ENCODE data around the gene ENPEP.

Gene ENPEP

DNA sequence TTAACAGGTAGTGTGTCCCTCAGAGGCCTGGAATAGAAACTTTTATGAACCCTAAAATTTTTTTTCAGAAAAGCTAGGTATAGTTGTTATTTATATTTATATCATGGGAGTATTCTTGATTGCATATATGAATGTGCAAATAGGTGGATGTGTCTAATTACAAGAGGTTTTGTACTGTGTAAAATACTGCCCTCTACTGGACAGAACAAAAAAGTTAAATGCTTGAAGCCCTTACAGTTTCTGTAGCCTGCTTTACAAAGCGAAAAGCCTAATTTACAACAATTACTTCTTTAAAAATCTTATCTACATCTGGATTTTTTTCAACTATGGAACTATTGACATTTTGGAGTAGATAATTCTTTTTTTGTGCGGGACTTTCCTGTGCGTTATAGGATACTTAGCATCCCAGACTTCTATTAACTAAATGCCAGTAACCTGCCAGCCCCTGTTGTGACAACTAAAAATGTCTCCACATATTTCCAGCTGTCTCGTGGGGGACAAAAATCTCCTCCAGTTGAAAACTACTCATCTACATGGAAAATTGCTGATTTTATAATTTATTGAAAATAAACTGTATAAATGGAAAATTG lies 35.1 kb downstream of the ENPEP start:
- H3K14ac ChIP-seq (ENCODE audit: low read length in 2 of 2): no peak overlapping the region
- no peak overlapping the region for H3K18ac ChIP-seq (ENCODE audit: low read depth in 1 of 2, low read length in 2 of 2)
- no peak overlapping the region for H2BK12ac ChIP-seq (ENCODE audit: low read length in 2 of 2)
- H3K4me1 ChIP-seq (ENCODE audit: control insufficient read depth, insufficient read depth, low read depth, low read length): no peaks in the 10 kb centered on the region
- no peaks in the 10 kb centered on the region for H3K36me3 ChIP-seq (ENCODE audit: control insufficient read depth in 1 of 2, insufficient read depth in 2 of 2, low read depth in 1 of 2, low read length in 2 of 2)
- H3K9ac ChIP-seq (ENCODE audit: low read length): no peak overlapping the region
- H4K8ac ChIP-seq (ENCODE audit: low read length): no peak overlapping the region
- no peak overlapping the region for H2BK120ac ChIP-seq (ENCODE audit: low read depth, low read length)
- H4K91ac ChIP-seq (ENCODE audit: low read length): no peak overlapping the region
- H3K23ac ChIP-seq (ENCODE audit: low read length in 2 of 2): no peak overlapping the region
- peak; percentile 64 for DNase-seq
- no peaks in the 10 kb centered on the region for H3K79me1 ChIP-seq (replicated peaks; ENCODE audit: low read length, poor library complexity, severe bottlenecking)
- H3K4ac ChIP-seq (ENCODE audit: low read depth in 1 of 2, low read length in 2 of 2): no peak overlapping the region
- H2BK5ac ChIP-seq (ENCODE audit: low read depth, low read length, poor library complexity, severe bottlenecking): no peak overlapping the region
- H3K4me3 ChIP-seq (ENCODE audit: insufficient read depth in 1 of 2, low read depth in 1 of 2, low read length in 2 of 2): no peak overlapping the region
- no peak overlapping the region for H2AK5ac ChIP-seq (ENCODE audit: low read length, severe bottlenecking)
- no peak overlapping the region for H2BK15ac ChIP-seq (ENCODE audit: low read depth, poor library complexity, severe bottlenecking)
- H3K27ac ChIP-seq (ENCODE audit: low read length, poor library complexity, severe bottlenecking): no peak overlapping the region
- H3K9me3 ChIP-seq (ENCODE audit: control insufficient read depth, low read length): no peaks in the 10 kb centered on the region
- H3K4me2 ChIP-seq (ENCODE audit: low read length, poor library complexity, severe bottlenecking): no peak overlapping the region
- WGBS: no CpG with 5 or more reads among the region's 4 CpGs
- H2AFZ ChIP-seq (ENCODE audit: low read depth, low read length): no peak overlapping the region
- no peaks in the 10 kb centered on the region for H3K27me3 ChIP-seq (ENCODE audit: control insufficient read depth in 1 of 2, insufficient read depth in 1 of 2, low read length in 2 of 2)

DNA sequence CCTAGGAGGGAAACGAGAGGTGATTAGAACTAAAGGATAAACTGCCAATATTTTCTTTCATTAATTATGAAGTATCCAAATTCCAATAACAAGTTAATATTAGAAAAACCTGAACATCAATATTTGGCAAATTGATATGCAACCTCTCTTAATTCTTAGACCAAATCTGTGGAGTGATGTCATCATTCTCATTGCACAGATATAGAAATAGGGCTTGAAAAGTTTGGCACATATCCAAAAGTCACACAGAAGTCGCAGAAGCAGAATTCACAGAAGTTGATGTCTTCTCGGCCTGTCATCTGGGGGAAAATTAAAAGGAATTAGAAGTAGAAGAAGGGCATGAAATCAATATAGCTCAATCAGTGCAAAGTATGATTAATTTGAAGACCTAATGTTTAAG lies 36.9 kb downstream of the ENPEP start:
- H3K27me3 ChIP-seq (ENCODE audit: control insufficient read depth in 1 of 2, insufficient read depth in 1 of 2, low read length in 2 of 2): no peaks in the 10 kb centered on the region
- no peak overlapping the region for H3K4me3 ChIP-seq (ENCODE audit: insufficient read depth in 1 of 2, low read depth in 1 of 2, low read length in 2 of 2)
- no peaks in the 10 kb centered on the region for H3K4me1 ChIP-seq (ENCODE audit: control insufficient read depth, insufficient read depth, low read depth, low read length)
- no peak overlapping the region for H3K23ac ChIP-seq (ENCODE audit: low read length in 2 of 2)
- no peaks in the 10 kb centered on the region for H3K9me3 ChIP-seq (ENCODE audit: control insufficient read depth, low read length)
- no peak overlapping the region for H3K14ac ChIP-seq (ENCODE audit: low read length in 2 of 2)
- H3K36me3 ChIP-seq (ENCODE audit: control insufficient read depth in 1 of 2, insufficient read depth in 2 of 2, low read depth in 1 of 2, low read length in 2 of 2): no peaks in the 10 kb centered on the region
- H3K27ac ChIP-seq (ENCODE audit: low read length, poor library complexity, severe bottlenecking): no peak overlapping the region
- H3K4ac ChIP-seq (ENCODE audit: low read depth in 1 of 2, low read length in 2 of 2): no peak overlapping the region
- DNase-seq: no peak
- 94% methylated on average over 2 of the region's 3 CpGs for WGBS
- H3K79me1 ChIP-seq (replicated peaks; ENCODE audit: low read length, poor library complexity, severe bottlenecking): no peaks in the 10 kb centered on the region
- H3K4me2 ChIP-seq (ENCODE audit: low read length, poor library complexity, severe bottlenecking): no peak overlapping the region
- no peak overlapping the region for H2BK12ac ChIP-seq (ENCODE audit: low read length in 2 of 2)
- no peak overlapping the region for H2BK120ac ChIP-seq (ENCODE audit: low read depth, low read length)
- no peak overlapping the region for H4K91ac ChIP-seq (ENCODE audit: low read length)
- H4K8ac ChIP-seq (ENCODE audit: low read length): no peak overlapping the region
- H3K9ac ChIP-seq (ENCODE audit: low read length): no peak overlapping the region
- no peak overlapping the region for H2AFZ ChIP-seq (ENCODE audit: low read depth, low read length)
- H2AK5ac ChIP-seq (ENCODE audit: low read length, severe bottlenecking): no peak overlapping the region
- H3K18ac ChIP-seq (ENCODE audit: low read depth in 1 of 2, low read length in 2 of 2): no peak overlapping the region
- H2BK5ac ChIP-seq (ENCODE audit: low read depth, low read length, poor library complexity, severe bottlenecking): no peak overlapping the region
- no peak overlapping the region for H2BK15ac ChIP-seq (ENCODE audit: low read depth, poor library complexity, severe bottlenecking)

DNA sequence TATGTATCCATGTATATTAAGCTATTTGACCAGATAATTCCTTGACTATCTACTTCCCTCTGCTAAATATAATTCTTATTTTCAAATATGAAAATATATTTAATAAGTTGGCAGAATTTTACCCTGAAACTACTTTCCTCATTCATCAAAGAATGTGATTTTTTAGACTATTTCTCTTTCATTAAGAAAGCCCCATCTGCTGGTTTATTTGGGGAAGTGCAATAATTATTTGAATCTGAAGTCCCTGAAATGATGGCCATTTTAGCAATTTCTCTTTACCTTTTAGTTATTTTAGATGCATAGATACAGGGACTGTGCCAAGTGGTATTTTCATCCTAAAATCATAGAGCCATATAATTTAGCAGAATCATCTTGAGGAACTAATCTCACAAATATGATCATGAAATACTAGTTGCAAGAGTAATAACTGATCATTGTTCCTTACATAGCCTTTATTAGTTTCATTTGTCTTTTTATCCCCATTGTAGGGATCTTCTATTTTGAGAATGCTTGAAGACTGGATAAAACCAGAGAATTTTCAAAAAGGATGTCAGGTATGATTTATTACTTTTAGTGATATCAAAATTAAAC lies 39.0 kb downstream of the ENPEP start:
- no peaks in the 10 kb centered on the region for H3K4me1 ChIP-seq (ENCODE audit: control insufficient read depth, insufficient read depth, low read depth, low read length)
- no peaks in the 10 kb centered on the region for H3K9me3 ChIP-seq (ENCODE audit: control insufficient read depth, low read length)
- no peak overlapping the region for H3K4me2 ChIP-seq (ENCODE audit: low read length, poor library complexity, severe bottlenecking)
- no peak overlapping the region for H2BK12ac ChIP-seq (ENCODE audit: low read length in 2 of 2)
- no peak overlapping the region for H3K18ac ChIP-seq (ENCODE audit: low read depth in 1 of 2, low read length in 2 of 2)
- H4K91ac ChIP-seq (ENCODE audit: low read length): no peak overlapping the region
- H3K4ac ChIP-seq (ENCODE audit: low read depth in 1 of 2, low read length in 2 of 2): no peak overlapping the region
- no peak overlapping the region for H3K23ac ChIP-seq (ENCODE audit: low read length in 2 of 2)
- H3K4me3 ChIP-seq (ENCODE audit: insufficient read depth in 1 of 2, low read depth in 1 of 2, low read length in 2 of 2): no peak overlapping the region
- no peaks in the 10 kb centered on the region for H3K27me3 ChIP-seq (ENCODE audit: control insufficient read depth in 1 of 2, insufficient read depth in 1 of 2, low read length in 2 of 2)
- no peak overlapping the region for H2BK120ac ChIP-seq (ENCODE audit: low read depth, low read length)
- H2BK5ac ChIP-seq (ENCODE audit: low read depth, low read length, poor library complexity, severe bottlenecking): no peak overlapping the region
- H3K79me1 ChIP-seq (replicated peaks; ENCODE audit: low read length, poor library complexity, severe bottlenecking): no peaks in the 10 kb centered on the region
- no peak overlapping the region for H3K14ac ChIP-seq (ENCODE audit: low read length in 2 of 2)
- peak; percentile 59 for DNase-seq
- H3K9ac ChIP-seq (ENCODE audit: low read length): no peak overlapping the region
- no peak overlapping the region for H2AK5ac ChIP-seq (ENCODE audit: low read length, severe bottlenecking)
- H3K27ac ChIP-seq (ENCODE audit: low read length, poor library complexity, severe bottlenecking): no peak overlapping the region
- H2AFZ ChIP-seq (ENCODE audit: low read depth, low read length): no peak overlapping the region
- H3K36me3 ChIP-seq (ENCODE audit: control insufficient read depth in 1 of 2, insufficient read depth in 2 of 2, low read depth in 1 of 2, low read length in 2 of 2): no peaks in the 10 kb centered on the region
- no peak overlapping the region for H4K8ac ChIP-seq (ENCODE audit: low read length)
- no peak overlapping the region for H2BK15ac ChIP-seq (ENCODE audit: low read depth, poor library complexity, severe bottlenecking)

DNA sequence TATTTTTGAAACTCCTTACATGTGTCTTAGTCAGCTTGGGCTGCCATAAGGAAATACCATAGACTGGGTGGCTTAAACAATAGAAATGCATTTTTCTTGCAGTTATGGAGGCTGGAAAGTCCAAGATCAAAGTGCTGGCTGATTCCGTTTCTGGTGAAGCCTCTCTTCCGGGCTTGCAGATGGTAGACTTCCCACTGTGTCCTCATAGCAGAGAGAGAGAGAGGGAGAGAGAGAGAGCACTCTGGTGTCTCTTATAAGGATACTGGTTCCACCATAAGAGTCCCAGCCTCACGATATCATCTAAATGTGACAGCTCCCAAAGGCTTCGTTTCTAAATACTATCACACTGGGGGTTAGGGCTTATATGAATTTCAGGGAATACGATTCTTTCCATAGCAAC lies 39.7 kb downstream of the ENPEP start:
- no peak overlapping the region for H3K9ac ChIP-seq (ENCODE audit: low read length)
- H3K4ac ChIP-seq (ENCODE audit: low read depth in 1 of 2, low read length in 2 of 2): no peak overlapping the region
- no peak overlapping the region for H2BK120ac ChIP-seq (ENCODE audit: low read depth, low read length)
- 92% methylated on average over 2 of the region's 5 CpGs for WGBS
- H3K4me3 ChIP-seq (ENCODE audit: insufficient read depth in 1 of 2, low read depth in 1 of 2, low read length in 2 of 2): no peak overlapping the region
- no peak overlapping the region for H2BK12ac ChIP-seq (ENCODE audit: low read length in 2 of 2)
- H4K91ac ChIP-seq (ENCODE audit: low read length): no peak overlapping the region
- no peak overlapping the region for H2BK5ac ChIP-seq (ENCODE audit: low read depth, low read length, poor library complexity, severe bottlenecking)
- H4K8ac ChIP-seq (ENCODE audit: low read length): peak overlapping the region; percentile 37
- peak overlapping the region; percentile 7 for H3K4me2 ChIP-seq (ENCODE audit: low read length, poor library complexity, severe bottlenecking)
- no peak overlapping the region for H2AK5ac ChIP-seq (ENCODE audit: low read length, severe bottlenecking)
- no peaks in the 10 kb centered on the region for H3K9me3 ChIP-seq (ENCODE audit: control insufficient read depth, low read length)
- no peak overlapping the region for H3K27ac ChIP-seq (ENCODE audit: low read length, poor library complexity, severe bottlenecking)
- H2AFZ ChIP-seq (ENCODE audit: low read depth, low read length): no peak overlapping the region
- no peak overlapping the region for H3K23ac ChIP-seq (ENCODE audit: low read length in 2 of 2)
- H3K18ac ChIP-seq (ENCODE audit: low read depth in 1 of 2, low read length in 2 of 2): no peak overlapping the region
- peak; percentile 30 for DNase-seq
- no peaks in the 10 kb centered on the region for H3K79me1 ChIP-seq (replicated peaks; ENCODE audit: low read length, poor library complexity, severe bottlenecking)
- no peaks in the 10 kb centered on the region for H3K4me1 ChIP-seq (ENCODE audit: control insufficient read depth, insufficient read depth, low read depth, low read length)
- H3K14ac ChIP-seq (ENCODE audit: low read length in 2 of 2): no peak overlapping the region
- H3K36me3 ChIP-seq (ENCODE audit: control insufficient read depth in 1 of 2, insufficient read depth in 2 of 2, low read depth in 1 of 2, low read length in 2 of 2): no peaks in the 10 kb centered on the region
- no peak overlapping the region for H2BK15ac ChIP-seq (ENCODE audit: low read depth, poor library complexity, severe bottlenecking)
- no peaks in the 10 kb centered on the region for H3K27me3 ChIP-seq (ENCODE audit: control insufficient read depth in 1 of 2, insufficient read depth in 1 of 2, low read length in 2 of 2)

Data from mesenchymal stem cell (in vitro differentiated cells and primary cell).